GM12892 (cell line): ENCODE measurements around the gene DUSP15.

Experiments used
- POLR2A ChIP-seq: IDR thresholded peaks from 2 replicates; pipeline ENCODE4 v1.6.1; 2011; ENCODE audit warnings: low read depth, low read length, control low read depth
- POLR2AphosphoS5 ChIP-seq: IDR thresholded peaks from 2 replicates; pipeline ENCODE4 v1.6.1; 2011; ENCODE audit warnings: low read depth, low read length, control low read depth
- TAF1 ChIP-seq: IDR thresholded peaks from 2 replicates; pipeline ENCODE4 v1.6.1; 2011; ENCODE audit warnings: low read depth, mild to moderate bottlenecking, control low read depth, low read length, borderline replicate concordance

- no peak for TF ChIP-seq TAF1
- no peak for TF ChIP-seq POLR2AphosphoS5
- TF ChIP-seq POLR2A: no peak
Observed at GRCh38 chr20:31835977-31836852, 34.1 kb downstream of the DUSP15 start.
